ENCODE results near the gene BRICD5.

Gene BRICD5

GRCh38 chr16:2165861-2166260 lies 44.8 kb downstream of the BRICD5 start:
- no peak for DNase-seq (ENCODE audit: low read depth, low spot score)

DNA sequence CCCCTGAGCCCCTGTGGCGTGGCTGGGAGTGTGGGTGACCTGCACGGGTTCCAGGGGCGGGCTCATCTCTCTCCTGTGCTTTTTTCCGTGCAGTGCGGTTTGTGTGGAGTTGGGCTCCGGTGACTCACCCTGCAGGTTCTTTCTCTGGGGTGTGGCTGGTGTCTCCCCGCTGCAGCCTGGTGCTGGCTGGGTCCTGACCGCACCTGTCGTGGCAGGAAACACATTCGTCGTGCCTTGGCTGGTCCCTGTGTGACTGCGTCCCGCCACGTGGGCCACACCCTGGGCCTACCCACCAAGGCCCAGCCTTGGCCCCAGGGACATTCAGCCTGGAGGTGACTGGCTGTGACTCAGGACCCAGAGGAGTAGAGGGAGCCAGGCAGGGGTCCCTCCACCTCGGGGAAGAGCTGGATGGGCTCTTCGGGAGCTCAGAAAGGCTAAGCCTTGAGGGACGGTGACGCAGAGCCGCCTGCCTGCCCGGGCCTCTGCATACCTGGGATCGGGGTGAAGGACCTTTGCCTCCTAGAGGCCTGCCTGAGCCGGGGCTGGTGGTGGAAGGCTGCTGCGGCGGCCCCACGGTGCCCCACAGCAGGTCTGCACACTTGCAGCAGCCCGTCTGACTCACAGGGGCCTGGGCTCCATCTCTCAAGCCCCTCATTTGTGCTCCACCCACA lies 47.3 kb downstream of the BRICD5 start:
- DNase-seq (ENCODE audit: low read depth, low spot score), result no peak

- DNase-seq (ENCODE audit: low read depth, low spot score), result no peak
These were observed 48.0 kb downstream of the BRICD5 start for GRCh38 chr16:2162676-2163118.

GRCh38 chr16:2161911-2162310 lies 48.8 kb downstream of the BRICD5 start:
- no peak for DNase-seq (ENCODE audit: low read depth, low spot score)

- DNase-seq (ENCODE audit: low read depth, low spot score), result no peak
These were observed 49.6 kb downstream of the BRICD5 start for GRCh38 chr16:2160915-2161551.
